RPMI7951 (cell line): ENCODE results near the gene CTNNA2. TPM values are rescaled to one million over a fixed set of nuclear protein-coding genes. Genes with fewer than 3 reads are reported as not detected.

Source experiments
- DNase-seq: peaks from one replicate; pipeline ENCODE4 v3.0.0-alpha.2; 2012; ENCODE audit warnings: low read depth
- total RNA-seq: library from RNA; depleted of rRNA; stranded (reverse); fragments of >200 nt; shearing (Covaris generic); gene quantifications from 2 replicates; pipeline ENCODE4 v1.2.3, GENCODE V29; 2014

CTNNA2 gene
- total RNA-seq, 1 experiment from 2014 or later: not detected

- DNase-seq: no peak
Observed at GRCh38 chr2:79612999-79613398, 100.1 kb downstream of the CTNNA2 start.

- no peak for DNase-seq
Observed at GRCh38 chr2:79619442-79619841, 106.6 kb downstream of the CTNNA2 start.

- DNase-seq: no peak
Observed at GRCh38 chr2:79619976-79620375, 107.1 kb downstream of the CTNNA2 start.

GRCh38 chr2:79620679-79621078 is 107.8 kb downstream of the CTNNA2 start:
- no peak for DNase-seq

- no peak for DNase-seq
Observed at GRCh38 chr2:79621252-79621651, 108.4 kb downstream of the CTNNA2 start.

- DNase-seq: no peak
Observed at GRCh38 chr2:79621755-79622154, 108.9 kb downstream of the CTNNA2 start.

GRCh38 chr2:79622508-79622907 is 109.7 kb downstream of the CTNNA2 start:
- DNase-seq: no peak

GRCh38 chr2:79627237-79627636 is 114.4 kb downstream of the CTNNA2 start:
- no peak for DNase-seq

GRCh38 chr2:79630060-79630459 is 117.2 kb downstream of the CTNNA2 start:
- no peak for DNase-seq

GRCh38 chr2:79630972-79631557 is 118.2 kb downstream of the CTNNA2 start:
- no peak for DNase-seq

GRCh38 chr2:79638410-79638809 is 125.6 kb downstream of the CTNNA2 start:
- no peak for DNase-seq

- DNase-seq: no peak
Observed at GRCh38 chr2:79638954-79639353, 126.1 kb downstream of the CTNNA2 start.

GRCh38 chr2:79640001-79640400 is 127.2 kb downstream of the CTNNA2 start:
- DNase-seq: no peak

GRCh38 chr2:79649531-79649930 is 136.7 kb downstream of the CTNNA2 start:
- no peak for DNase-seq

GRCh38 chr2:79660557-79660956 is 147.7 kb downstream of the CTNNA2 start:
- no peak for DNase-seq

GRCh38 chr2:79665091-79665490 is 152.2 kb downstream of the CTNNA2 start:
- no peak for DNase-seq

GRCh38 chr2:79666430-79666829 is 153.6 kb downstream of the CTNNA2 start:
- DNase-seq: no peak

GRCh38 chr2:79669714-79670113 is 156.9 kb downstream of the CTNNA2 start:
- no peak for DNase-seq

- no peak for DNase-seq
Observed at GRCh38 chr2:79670198-79670597, 157.3 kb downstream of the CTNNA2 start.

- DNase-seq: no peak
Observed at GRCh38 chr2:79686884-79687283, 174.0 kb downstream of the CTNNA2 start.

- no peak for DNase-seq
Observed at GRCh38 chr2:79695248-79695647, 182.4 kb downstream of the CTNNA2 start.

- no peak for DNase-seq
Observed at GRCh38 chr2:79697200-79697599, 184.3 kb downstream of the CTNNA2 start.

- DNase-seq: no peak
Observed at GRCh38 chr2:79700651-79701050, 187.8 kb downstream of the CTNNA2 start.

- no peak for DNase-seq
Observed at GRCh38 chr2:79702905-79703304, 190.1 kb downstream of the CTNNA2 start.
